HG03108 (cell line): ENCODE measurements around the gene SFMBT2.
"Not testable (repeated sequence)": the region's sequence is repeated elsewhere in the genome, so short reads cannot be mapped to it uniquely, and the experiment has no call there.

ENCODE experiments used
- ATAC-seq: cut with Tn5 transposase; IDR thresholded peaks from one replicate; pipeline ENCODE4 v1.9.1; 2021; ENCODE audit warnings: moderate library complexity; ENCODE audit not compliant: unreplicated experiment

Gene SFMBT2

DNA sequence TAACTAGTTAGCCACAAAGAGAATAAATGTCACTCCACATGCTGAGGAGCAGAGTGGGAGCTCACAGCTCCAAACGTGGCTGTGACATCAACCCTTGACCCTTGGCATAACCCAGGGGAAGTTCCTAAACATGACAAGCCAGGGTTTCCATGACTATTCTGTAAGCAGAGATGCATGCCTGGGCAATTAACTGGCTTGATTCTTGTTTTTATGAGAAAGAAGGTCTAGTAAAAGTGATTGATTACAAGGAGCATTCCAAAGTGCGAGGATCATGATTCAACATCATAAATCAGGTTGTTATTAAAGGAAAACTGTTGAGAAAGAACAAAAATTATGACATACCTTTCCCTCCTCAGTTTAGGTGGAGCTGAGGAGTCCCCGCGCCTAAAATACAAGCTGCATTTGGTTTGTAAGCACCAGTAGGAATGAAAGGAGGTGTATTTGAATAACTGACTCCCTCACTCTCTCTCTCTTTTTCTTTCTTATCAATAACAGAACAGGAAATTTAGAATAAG, 108.4 kb downstream of the SFMBT2 start:
- ATAC-seq, result no peak

DNA sequence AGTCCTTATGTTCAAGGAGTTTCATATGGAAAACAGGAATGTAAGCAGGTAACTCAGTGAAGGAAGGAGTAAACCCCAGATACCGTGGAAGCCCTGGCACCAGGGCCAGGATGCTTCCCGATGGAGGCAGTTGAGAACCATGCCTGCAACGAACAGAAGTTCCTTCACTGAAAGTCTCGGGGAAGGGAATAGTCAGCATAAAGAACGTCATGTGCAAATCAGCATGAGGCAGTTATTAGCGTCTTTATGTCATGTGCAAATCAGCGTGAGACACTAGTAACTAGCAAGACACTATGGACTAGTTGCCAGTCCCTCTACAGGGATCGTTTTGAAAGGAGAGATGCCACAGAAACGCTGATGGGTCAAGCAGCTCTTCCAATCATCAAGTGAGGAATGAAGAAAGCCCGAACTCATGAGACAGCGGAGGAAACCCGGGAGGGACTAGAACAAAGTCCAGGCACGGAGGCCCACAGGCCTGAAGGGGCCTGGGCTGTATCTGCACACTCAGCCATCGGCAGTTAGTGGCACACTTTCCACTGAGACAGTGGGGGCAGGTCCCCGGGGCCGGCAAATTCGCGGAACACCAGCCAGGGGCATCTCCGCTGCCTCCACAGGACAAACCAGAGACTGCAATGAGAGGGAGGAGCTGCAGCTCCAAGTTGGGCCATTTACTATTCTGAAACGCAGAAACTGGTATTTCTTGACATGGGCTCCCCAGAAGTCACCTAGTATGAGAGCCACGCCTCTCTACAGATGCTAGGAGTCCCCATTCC, 109.6 kb downstream of the SFMBT2 start:
- ATAC-seq, result no peak

DNA sequence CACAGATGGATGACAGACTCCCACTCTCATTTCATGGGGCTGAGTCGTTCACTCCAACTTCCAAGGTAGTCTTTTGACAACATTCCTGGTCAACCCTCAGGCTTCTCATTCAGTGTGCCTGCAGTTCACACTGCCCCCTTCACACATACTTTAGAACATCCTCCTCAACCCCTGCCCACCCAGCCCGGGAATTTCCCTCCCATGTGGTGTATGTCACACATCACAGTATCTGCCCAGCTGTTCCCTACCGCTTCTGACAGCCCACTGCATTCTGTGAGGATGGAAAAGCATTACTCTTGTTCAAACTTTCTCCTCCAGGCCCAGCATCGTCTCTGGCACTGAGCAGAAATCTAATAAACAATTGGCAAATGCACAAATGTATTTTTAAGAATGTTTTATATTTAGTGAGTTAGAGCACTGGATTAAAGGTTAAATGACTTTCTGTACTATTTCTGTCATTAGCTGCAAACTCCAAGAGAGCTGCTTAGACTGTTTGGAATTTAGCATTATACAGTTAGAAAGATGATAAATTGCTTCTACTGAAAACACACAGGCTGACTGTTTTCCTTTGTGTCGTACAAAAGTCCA, 110.4 kb downstream of the SFMBT2 start:
- no peak for ATAC-seq

DNA sequence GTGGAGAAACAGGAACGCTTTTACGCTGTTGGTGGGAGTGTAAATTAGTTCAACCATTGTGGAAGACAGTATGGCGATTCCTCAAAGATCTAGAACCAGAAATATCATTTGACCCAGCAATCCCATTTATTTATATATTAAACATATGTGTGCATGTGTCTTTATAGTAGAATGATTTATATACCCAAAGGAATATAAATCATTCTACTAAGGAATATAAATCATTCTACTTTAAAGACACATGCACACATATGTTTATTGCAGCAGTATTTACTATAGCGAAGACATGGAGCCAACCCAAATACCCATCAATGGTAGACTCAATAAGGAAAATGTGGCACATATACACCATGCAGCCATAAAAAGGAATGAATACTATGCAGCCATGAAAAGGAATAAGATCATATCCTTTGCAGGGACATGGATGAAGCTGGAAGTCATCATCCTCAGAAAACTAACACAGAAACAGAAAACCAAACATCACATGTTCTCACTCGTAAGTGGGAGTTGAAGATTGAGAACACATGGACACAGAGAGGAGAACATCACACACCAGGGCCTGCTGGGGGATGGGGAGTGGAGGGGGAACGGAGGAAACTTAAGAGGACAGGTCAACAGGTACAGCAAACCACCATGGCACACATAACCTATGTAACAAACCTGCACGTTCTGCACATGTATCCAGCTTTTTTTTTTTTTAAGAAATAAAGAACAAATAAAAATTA, 111.1 kb downstream of the SFMBT2 start:
- not testable (repeated sequence) for ATAC-seq

DNA sequence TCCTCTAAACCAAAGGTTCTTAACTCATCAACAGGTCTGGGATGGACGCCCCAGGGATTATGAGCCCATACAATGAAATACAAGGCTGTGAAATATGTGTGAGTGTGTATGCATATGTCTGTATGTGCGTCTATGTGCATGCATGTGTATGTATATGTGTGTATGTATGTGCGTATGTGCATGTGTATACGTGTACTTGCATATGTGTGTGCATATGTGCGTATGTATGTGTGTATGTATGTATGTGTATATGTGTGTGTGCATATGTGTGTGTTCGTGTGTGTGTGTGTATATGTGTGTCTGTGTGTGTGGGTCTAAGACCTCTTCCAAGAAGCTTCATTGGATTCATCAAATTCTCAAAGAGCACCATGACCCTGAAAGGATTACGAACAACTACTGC, 112.3 kb downstream of the SFMBT2 start:
- no peak for ATAC-seq

DNA sequence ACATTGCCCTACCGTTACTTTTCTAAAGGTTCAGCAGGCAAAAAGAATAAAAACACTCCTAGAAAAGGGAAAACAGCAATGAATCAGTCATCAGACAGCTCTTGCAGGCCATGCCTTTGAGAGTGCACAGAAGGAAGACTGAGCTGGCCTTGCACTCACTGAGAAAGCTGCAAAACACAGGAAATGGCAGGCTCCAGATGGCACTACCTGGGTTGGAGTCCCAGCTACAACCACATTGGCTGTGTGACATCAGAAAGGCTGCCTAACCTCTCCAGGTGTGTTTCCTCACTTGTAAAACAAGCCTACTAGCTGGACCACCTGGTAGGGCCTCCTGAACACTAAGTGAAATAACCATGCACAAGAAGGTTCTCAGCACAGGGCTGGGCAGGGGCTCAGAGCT, 113.7 kb downstream of the SFMBT2 start:
- ATAC-seq, result no peak

DNA sequence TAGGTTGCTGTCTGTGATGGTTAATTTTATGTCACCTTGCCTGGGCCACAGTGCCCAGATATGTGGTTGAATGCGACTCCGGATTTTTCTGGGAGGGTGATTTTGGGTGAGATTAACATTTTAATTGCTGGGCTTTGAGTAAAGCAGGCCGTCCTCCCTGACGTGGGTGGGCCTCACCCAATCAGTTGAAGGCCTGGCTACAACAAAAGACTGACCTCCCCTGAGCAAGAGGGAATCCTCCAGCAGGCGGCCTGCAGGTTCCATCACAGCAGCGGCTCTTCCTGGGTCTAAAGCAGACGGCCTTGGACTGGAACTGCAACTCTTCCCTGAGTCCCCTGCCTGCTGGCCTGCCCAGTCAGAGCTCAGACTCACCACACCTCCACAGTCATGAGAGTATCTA, 114.2 kb downstream of the SFMBT2 start:
- ATAC-seq, result no peak

DNA sequence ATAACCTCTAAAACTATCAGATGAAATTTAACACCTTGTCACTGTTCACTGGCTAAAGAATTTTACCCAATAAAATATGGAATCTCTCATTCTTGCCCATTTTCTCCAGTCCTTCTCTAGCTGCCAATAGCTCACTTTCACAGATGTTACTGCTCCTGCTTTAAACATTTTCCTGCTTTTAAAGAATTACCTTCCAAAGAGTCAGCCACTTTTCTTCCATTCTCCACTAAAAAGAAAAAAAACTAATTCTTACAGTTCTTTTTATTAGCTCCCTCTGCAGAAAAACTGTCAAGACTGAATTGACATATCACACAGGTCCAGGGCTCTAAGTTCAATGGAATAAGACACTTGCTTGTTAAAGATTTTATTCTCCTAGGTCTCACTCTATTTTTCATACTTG, 114.8 kb downstream of the SFMBT2 start:
- no peak for ATAC-seq

DNA sequence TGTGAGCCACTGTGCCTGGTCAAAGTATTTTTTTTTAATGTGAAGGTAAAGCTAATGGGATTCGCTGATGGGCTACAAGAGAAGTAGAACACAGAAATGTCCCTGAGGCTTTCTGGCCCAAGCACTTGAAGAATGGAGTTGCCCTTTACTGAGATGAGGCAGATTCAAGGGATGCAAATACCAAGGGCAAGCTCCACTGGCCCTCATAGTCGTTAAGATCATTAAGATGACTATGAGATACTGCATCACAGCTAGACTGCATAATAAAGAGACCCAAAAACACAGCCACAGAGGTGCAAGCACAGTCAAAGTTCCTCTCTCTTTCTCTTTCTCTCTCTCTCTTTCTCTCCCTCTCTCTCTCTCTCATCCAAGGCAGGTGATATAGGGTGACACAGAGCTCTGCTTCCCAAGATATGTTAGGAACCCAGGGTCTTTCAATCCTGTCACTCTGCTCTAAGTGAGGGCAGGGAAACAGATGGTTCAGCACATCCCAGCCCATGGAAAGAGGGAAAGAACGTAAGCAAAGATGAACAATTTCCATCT, 117.4 kb downstream of the SFMBT2 start:
- no peak for ATAC-seq

DNA sequence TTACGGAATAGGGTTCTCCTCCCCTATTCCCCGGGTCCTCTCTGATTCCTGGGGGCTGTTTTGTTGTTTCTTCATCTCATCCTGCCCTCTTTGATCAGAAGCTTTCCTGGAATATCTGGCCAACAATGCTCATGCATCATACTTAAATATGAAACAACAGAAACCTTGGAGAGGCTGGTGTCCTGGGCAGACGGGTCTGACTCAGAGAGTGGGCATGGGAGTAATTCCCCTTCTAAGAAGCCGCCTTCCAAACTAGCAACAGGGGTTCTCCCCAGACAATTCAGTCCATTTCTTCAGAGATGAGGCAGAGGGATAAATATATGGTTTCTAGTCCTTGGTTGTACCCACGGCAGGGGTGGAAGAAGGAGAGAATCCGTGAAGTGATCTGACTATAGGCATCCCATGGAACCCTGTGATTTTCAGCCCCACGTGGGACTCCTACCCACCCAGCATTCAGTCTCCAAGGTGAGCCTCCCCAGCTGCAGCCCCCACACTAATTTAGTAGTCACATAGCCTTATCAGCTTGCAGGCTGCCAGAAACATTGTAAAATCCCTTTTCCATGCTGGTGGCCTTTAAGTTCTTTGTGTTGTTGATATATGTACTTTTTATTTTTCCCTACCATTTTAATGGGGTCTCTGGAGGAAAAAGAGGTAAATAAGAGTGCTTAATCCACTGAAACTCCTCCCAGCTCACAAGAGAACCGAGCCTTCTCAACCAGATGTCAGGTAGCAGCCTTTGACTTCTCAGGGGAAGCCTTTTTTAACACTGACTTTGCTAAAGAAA, 119.2 kb downstream of the SFMBT2 start:
- no peak for ATAC-seq

DNA sequence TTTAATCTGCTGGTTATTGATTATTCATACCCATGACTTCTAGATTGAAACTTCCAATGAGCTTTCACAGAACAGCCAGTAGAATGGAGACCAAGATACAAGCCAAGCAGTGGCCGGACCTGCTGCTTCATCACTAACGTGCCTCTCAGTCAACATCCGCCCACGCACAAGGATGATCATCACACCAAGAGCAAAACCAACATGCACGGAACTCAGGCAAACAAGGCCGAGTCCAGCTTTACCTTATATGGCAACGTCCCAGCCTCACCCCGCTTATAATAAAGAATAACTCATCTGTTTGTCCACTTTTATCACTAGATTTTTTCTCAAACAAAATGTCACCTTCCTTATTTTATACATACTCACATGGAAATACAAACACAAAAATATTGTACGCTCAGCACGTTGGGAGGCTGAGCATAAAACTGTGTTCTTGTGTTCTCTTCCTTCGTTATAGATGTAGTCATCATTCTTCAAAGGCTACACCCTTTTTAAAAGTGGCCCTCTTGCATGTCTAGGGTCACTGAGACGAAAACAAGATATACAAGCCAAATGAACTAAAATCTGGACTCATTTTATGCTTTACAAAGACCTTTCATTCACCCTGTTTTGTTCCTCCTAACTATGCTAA, 122.7 kb downstream of the SFMBT2 start:
- no peak for ATAC-seq

DNA sequence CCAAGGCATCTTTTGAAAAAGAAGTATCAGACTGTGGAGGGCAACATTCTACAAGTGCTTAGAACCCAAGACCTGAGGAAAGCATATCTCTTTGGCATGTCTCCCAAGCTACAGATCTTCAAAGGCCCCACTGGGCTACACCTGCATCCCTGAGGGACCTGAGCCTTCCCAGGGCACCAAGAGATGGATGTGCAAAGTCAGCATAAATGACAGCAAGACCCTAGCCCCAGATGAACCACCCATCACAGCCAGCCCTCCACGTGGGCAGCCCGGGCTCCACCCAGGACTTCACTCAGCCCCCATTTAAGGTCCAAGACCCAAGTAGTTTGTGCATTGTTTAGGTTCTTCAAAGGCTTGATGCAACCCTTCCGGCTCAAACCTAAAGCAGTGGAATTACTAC, 123.5 kb downstream of the SFMBT2 start:
- no peak for ATAC-seq

DNA sequence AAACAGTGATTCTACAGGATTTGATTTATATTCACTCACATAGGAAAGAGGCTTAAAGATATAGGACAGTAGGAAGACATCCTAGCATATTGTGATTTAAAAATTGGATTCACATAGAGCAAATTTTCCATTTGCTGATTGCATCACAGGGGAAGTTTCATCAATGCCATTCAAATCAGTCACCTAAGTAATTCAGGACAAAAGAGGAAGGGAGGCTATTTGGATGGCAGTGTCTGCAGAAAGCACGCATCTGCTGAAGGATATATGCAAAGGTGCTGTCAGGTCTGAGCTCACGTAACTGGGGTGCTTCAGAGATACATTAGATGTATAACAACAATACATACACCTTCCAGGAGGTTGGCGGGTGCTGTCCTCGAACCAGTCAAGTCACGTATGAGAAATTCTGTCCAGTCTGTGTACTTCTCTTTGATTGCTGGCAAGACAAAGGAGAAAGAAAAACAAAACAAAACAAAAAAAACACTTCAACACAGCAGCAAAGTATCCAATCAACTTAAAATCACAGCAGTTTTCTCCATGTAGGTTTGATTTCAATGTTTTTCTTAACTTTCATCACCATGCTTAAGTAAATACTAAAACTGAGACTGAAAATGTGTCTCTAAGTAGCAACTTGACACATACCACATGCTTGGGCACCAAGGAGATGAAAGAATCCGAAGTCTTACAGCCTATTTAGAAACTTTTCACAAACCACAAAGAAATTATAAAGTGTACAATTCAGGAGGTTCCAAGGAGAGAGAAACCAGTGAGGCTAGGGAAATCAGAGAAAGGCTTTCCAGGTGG, 125.1 kb downstream of the SFMBT2 start:
- ATAC-seq, result no peak

DNA sequence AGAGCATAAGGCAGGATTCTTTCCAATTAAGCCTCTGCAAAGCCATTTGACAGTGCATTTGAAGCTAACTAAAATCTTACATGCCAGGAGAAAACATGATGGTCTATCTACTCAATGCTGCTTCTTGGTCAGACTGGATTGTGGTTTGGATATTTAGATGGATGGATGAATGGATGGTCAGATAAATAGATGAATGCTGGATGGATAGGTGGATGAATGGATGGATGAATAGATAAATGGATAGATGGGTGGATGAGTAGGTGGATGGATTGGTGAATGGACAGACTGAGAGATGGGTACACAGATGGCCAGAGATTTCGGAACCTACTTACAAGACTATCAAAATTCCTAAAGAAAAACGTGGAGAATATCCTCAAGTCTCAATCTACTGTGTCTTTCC, 127.6 kb downstream of the SFMBT2 start:
- no peak for ATAC-seq

DNA sequence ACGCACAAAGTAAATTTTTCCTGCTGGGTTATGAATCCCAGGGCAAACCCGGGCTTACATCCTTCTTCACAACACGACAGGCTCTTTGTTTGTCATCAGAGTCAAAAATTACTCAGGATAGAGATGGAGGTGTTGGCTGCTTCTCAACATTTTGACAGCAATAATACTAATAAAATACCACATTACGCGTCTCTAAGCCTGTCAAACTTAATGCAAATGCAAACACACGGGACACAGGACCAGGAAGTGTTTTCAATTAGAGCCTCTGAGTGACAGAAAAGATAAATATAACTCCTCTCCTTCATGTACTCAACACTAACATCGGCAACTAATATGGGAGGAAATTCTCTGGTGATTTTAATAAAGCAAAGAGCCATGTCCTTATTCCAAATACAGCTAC, 128.4 kb downstream of the SFMBT2 start:
- no peak for ATAC-seq

DNA sequence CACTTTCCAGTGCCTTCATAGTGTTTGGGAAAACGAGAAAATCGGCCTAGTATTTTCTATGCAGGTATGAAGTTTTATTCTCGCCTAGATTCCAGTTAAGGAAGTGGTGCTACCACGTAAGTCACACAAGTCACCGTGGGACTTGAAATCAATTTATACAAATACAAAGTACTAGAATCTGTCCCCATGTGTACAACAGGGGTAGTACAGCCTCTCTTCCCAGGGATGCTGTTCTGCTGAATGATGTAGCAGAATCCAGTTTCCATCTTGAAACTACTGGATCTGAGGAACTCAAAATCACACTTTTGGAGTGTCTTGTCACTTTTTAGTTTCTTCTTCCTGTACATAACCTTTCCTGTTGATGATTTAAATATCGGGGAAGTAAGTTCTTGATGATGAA, 129.4 kb downstream of the SFMBT2 start:
- no peak for ATAC-seq

DNA sequence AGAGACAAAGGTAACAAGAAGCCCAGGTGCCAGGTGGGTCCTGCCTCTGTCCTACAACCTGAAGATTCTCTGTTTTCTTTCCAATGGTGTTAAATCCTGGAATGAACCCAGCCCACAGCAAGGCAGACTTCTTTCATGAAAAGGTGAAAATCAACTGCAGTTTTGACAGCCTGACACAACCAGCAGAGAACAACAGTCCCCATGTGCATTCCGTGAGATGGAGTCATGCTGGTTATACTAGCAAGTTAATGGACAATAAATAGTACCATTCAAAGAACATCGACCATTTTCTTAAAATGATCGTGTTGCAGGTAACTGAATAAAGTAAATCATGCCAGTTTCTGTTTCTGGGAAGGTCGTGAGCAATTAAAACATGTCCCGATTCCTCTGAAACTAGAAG, 131.5 kb downstream of the SFMBT2 start:
- ATAC-seq, result no peak

DNA sequence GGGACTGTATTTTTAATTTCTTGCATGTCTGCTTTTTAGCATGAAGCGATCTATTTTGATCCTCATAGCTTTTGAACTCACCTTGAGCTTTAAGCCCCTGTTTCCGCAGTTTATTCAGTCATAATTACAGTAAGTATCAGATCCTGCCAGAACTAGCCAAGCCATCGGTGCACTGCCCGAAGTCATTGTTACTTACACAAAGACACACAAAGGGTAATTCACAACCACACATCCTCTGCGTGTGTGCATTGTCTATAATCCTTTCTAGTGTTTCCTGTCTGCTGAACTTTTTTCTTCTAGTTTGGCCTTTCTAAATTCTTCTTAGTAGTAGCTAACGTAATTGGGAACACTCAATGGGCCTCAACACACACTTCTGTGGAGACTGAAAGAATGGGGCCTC, 133.0 kb downstream of the SFMBT2 start:
- no peak for ATAC-seq

DNA sequence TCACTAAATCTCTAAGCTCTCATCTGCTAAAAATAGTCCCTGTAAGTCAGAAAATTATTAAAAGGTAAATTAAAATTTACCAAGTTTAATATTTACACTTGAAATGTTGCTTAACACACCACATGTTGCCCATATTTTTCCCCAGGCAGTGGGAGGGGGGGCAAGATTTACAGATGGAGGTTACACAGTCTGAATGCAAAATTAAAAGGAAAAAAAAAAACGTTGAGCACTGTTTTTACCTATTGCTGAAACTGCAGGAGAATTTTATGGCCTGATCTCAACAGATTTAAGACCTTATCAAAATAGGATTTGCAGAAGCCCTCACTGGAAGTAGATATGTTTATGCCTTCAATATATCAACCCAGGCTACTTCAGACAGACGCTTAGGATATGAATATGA, 133.4 kb downstream of the SFMBT2 start:
- ATAC-seq, result no peak
